HG02588 (cell line): Measurements from ENCODE around the gene VGLL3.
"Not testable (repeated sequence)": the region's sequence is repeated elsewhere in the genome, so short reads cannot be mapped to it uniquely, and the experiment has no call there.

Experiments
- ATAC-seq: cut with Tn5 transposase; IDR thresholded peaks from one replicate; pipeline ENCODE4 v1.9.1; 2021; ENCODE audit warnings: mild to moderate bottlenecking, moderate library complexity; ENCODE audit not compliant: unreplicated experiment

Gene VGLL3

DNA sequence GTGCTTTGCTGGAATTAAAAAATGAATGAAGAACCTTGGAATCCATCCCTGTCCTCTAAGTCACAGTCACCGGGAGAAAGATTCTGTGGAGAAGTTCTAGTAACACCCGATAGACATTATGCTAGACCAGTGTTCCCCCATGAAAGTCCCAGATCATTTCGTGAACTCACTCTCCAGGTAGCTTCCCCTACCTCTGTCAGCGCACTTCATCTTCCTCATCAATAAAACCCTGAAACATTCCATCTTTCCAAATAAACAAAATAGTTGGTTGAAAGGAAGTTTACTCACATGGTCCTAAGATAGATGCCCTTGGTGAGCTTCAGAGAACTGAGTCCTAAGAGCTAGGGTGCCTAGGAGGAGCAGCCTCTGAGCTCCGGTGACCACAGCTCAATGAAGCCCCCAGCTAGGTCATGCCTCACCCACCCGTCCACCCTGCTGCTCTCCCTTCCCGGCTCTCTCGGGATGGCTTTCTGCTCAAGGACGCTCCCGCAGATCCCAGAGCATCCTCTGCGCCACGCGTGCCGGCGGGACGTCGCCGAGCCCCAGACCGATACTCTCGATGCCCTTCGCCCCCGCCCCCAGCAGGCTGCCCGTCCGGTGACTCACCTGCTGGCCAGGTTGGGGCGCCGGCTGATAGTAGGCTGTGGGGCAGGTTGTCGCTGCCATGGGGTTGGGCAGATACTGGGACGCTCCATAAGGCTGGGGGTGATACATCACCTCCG lies 776 bp downstream of the VGLL3 start:
- no peak for ATAC-seq

DNA sequence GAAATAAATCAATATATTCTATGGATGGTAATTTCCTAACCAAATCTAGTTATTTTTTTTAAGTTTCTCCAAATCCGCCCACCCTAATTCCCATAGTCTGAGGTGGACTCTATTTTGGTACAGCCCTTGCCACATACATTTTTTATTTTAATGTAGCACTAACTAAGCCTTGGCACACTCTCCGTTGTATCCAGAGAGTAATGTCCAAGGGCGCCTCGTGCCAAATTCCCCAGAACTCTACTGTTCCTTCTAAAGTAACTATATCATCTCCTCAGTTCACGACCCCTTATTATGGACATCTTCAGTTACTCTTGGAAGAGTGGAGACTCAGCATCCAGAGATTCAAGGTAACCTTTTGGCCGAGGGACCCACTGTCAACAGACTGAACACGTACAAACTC lies 1.3 kb downstream of the VGLL3 start:
- no peak for ATAC-seq

GRCh38 chr3:86989006-86989405 lies 1.9 kb downstream of the VGLL3 start:
- no peak for ATAC-seq

GRCh38 chr3:86988235-86988634 lies 2.7 kb downstream of the VGLL3 start:
- no peak for ATAC-seq

GRCh38 chr3:86987421-86987715 lies 3.6 kb downstream of the VGLL3 start:
- no peak for ATAC-seq

- no peak for ATAC-seq
These were observed 4.1 kb downstream of the VGLL3 start for GRCh38 chr3:86986671-86987420.

GRCh38 chr3:86985181-86985826 lies 5.6 kb downstream of the VGLL3 start:
- ATAC-seq = no peak

DNA sequence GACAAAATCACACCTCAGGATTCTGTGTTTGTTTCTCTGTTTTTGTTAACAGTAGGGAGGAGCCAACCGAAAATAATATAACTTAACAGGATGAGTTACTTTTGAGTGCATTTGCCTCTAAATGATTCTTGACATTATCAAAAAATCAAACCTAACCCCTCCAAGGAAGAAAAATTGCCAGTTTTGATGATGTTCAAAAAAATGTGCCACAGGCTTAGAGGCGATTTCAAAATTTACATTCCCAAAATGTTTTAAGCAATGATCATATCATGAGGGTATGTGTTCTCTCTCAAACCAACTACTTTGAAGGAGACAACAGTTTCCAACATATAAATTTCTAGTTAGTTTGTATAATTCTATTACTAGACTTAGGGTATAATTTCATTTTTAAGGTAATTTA lies 6.7 kb downstream of the VGLL3 start:
- ATAC-seq = no peak

GRCh38 chr3:86982883-86983282 lies 8.1 kb downstream of the VGLL3 start:
- no peak for ATAC-seq

GRCh38 chr3:86978111-86978551 lies 12.8 kb downstream of the VGLL3 start:
- ATAC-seq = no peak

DNA sequence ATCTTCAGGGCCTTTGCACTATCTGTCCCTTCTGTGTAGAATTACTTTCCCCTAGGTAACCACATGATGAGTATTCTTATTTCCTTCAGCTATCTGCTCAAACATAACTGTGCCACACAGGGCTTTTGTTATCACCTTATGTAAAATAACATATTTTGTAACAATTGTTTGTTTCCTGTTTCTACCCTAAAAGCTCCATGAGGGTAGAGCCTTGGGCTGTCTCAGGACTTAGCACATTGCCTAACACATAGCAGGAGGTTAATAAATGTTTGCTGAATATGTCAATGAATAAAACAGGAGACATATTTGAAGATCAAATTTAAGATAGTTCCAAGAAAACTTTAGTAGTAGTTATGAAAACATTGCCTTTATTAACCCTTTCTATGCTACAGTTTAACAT lies 14.7 kb downstream of the VGLL3 start:
- ATAC-seq = no peak

DNA sequence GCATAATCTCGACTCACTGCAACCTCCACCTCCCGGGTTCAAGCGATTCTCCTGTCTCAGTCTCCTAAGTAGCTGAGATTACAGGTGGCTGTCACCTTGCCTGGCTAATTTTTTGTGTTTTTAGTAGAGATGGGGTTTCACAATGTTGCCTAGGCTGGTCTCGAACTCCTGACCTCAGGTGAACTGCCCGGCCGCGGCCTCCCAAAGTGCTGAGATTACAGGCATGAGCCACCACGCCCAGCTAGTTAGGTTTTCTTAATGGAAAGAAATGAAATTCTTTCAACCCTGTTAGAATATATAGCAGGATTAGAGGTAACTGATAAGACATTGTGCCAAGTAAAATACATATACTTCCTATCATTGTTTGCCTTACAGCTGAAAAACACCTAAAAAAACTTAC lies 16.8 kb downstream of the VGLL3 start:
- not testable (repeated sequence) for ATAC-seq

- ATAC-seq = no peak
These were observed 17.5 kb downstream of the VGLL3 start for GRCh38 chr3:86973440-86973839.

DNA sequence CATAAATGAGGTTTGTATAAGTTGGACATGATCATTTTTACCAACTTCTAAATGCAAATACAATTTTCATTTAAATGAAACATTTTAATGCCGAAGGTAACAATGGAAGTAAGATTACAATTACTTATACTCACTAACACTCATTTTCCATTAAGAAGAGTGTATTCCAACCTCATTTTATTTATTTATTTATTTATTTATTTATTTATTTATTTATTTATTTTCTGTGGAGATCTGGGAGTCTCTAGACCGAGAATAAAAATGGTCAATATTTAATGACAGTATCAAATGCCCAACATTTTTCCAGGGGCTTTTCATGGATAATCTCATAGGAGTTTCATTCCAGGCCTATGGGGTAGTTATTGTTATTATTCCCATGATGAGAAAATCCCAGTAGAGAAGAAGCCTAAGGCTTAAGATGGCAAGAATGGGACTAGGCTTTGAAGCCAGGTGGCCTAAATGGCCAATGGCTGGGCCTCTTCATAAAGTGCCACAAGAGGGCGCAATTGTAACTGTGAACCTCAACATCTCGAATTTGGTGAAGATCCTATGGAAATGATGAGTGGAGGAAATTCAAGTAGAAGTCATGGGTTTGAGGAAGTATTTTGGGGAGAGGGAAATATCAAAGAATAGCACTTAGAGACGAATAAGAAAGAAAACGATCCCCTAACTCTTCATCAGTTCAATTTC lies 21.3 kb downstream of the VGLL3 start:
- no peak for ATAC-seq

GRCh38 chr3:86968244-86968932 lies 22.6 kb downstream of the VGLL3 start:
- ATAC-seq = no peak

- ATAC-seq = no peak
These were observed 23.9 kb downstream of the VGLL3 start for GRCh38 chr3:86967062-86967461.

DNA sequence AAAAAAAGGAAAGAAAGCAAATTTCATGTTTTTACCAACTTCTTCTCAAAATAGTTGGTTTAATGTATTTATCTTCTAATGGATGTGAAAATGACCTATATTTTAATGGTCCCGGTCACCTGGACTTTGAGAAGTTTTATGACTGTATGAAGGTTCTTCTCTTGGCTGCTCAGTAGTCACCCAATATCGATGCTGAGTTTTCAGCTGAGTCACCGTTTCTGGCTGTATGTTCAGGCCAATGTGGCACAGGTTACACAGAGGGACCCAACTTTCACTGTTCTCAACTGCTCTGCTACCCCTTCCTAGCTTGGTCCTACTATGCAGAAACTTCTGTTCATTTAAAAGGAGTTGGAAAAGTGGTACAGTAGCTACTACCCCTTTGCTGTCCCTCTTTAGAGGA lies 25.8 kb downstream of the VGLL3 start:
- no peak for ATAC-seq

GRCh38 chr3:86963611-86964010 lies 27.3 kb downstream of the VGLL3 start:
- ATAC-seq = no peak

GRCh38 chr3:86961297-86961696 lies 29.7 kb downstream of the VGLL3 start:
- ATAC-seq = no peak

- ATAC-seq = no peak
These were observed 30.4 kb downstream of the VGLL3 start for GRCh38 chr3:86960550-86960949.

- no peak for ATAC-seq
These were observed 32.4 kb downstream of the VGLL3 start for GRCh38 chr3:86958534-86958933.
